ENCODE results near the gene PIAS4.

PIAS4 gene

GRCh38 chr19:4023600-4024398 lies 16.3 kb downstream of the PIAS4 start:
- DNase-seq, result no peak

DNA sequence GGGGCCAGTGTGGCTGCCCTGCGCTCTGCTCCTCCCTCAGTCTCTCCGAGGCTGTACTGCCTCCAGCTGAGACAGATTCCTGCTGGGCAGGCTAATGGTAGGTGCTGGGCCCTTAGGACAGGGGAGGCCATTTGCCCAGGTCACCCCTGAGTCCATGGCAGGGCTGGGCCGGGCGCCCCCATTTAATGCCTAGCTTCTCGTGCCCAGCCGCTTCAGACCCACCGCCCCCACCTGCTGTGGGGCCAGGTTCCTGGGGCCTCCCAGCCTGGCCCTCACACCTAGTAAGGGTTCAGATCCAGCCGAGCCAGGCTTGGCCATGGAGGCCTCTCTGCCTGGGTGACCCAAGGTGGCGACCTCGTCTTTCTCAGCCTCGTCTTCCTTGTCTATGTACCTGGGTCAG lies 17.8 kb downstream of the PIAS4 start:
- DNase-seq, result no peak

DNA sequence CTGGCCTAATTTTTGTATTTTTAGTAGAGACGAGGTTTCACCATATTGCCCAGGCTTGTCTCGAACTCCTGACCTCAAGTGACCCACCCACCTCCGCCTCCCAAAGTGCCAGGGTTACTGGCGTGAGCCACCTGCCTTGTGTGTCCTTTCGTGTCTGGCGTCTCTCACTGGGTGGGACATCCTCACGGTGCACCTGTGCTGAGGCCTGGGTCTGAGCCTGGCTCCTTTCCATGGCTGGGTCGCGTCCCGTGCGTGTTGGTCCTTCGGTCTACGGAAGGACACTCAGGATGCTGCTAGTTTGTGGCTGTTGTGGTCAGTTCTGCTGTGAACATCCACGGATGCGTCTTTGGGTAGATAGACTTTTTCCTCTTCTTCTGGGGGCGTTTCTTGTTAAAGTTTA lies 19.6 kb downstream of the PIAS4 start:
- no peak for DNase-seq

DNA sequence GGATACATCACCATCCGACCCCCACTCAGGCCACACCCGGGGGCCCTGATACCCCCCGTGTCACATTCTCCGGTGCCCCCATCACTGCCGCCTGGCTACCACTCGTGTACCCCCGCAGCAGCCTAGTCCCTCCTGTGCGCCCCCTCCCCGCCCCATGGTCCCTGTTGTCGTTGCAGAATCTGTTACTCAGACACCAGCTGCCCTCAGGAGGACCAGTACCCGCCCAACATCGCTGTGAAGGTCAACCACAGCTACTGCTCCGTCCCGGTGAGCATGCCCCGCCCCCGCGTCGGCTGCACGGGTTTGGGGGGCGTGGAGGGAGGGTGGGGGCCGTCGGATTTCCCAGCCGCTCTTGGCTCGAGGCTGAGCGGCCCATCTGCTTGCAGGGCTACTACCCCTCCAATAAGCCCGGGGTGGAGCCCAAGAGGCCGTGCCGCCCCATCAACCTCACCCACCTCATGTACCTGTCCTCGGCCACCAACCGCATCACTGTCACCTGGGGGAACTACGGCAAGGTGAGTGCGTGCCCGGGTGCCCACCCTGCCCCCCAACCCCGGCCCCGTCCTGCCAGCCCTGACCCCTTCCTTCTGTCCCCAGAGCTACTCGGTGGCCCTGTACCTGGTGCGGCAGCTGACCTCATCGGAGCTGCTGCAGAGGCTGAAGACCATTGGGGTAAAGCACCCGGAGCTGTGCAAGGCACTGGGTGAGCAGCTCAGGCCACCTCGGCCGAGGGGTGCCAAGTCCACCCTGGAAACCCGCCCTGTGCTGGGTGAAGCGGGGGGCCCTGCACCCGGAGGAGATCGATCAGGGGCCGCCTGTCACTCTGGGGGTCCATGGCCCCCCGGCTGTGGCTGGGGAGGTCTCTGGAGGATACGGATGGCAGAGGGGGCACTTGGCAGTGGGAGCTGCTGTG lies 21.1 kb downstream of the PIAS4 start:
- DNase-seq, result no peak

GRCh38 chr19:4029247-4029614 lies 21.7 kb downstream of the PIAS4 start:
- no peak for DNase-seq

GRCh38 chr19:4030552-4030951 lies 23.0 kb downstream of the PIAS4 start:
- no peak for DNase-seq

GRCh38 chr19:4030981-4031380 lies 23.4 kb downstream of the PIAS4 start:
- no peak for DNase-seq

GRCh38 chr19:4031420-4031819 lies 23.9 kb downstream of the PIAS4 start:
- no peak for DNase-seq

GRCh38 chr19:4032436-4032835 lies 24.9 kb downstream of the PIAS4 start:
- DNase-seq, result no peak

- no peak for DNase-seq
Measured at GRCh38 chr19:4033028-4033956, 25.8 kb downstream of the PIAS4 start.

DNA sequence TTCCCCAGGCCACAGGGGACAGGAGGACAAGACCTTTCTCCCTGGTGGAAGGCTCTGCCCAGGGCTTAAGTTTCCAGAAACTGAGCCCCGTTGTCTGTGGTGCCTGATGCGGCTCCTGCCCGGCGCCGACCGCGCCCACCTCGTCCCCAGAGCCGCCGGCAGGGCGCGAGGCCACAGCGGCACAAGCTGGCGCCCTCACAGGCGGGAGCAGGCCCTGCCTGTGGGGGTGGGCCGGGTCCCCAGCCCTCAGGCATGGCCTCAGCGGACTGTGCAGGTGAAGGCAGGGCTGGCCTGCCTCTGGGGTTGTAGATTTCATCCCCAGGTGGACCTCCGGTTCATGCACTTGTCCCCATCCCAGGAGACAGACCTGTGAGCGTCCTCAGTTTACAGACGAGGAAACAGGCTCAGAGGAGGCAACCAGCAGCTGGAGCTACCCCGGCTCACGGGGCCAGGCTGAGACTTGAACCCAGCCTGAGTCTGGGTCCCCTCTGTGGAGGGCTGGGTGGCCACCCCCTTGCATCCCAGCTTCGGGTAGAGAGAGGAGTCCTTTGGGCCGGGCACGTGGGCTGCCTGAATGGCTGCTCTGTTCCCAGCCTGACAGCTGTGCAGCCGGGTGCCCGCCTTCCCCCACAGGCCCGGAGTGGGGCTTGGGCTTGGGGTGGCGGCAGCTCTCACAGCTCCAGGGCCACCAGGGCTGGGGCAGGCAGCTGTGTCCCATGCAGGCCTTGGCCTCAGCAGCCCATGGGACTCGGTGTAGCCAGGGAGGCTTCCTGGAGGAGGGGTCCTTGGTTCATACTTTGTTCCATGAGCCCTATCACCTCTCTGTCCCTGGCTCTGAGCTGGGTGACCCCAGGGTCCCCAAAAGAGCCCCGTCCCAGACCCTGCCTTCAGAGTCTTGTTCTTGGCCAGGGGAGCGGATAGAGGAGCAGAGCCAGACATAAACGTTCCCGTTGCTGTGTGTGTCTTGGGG lies 26.8 kb downstream of the PIAS4 start:
- DNase-seq, result no peak

DNA sequence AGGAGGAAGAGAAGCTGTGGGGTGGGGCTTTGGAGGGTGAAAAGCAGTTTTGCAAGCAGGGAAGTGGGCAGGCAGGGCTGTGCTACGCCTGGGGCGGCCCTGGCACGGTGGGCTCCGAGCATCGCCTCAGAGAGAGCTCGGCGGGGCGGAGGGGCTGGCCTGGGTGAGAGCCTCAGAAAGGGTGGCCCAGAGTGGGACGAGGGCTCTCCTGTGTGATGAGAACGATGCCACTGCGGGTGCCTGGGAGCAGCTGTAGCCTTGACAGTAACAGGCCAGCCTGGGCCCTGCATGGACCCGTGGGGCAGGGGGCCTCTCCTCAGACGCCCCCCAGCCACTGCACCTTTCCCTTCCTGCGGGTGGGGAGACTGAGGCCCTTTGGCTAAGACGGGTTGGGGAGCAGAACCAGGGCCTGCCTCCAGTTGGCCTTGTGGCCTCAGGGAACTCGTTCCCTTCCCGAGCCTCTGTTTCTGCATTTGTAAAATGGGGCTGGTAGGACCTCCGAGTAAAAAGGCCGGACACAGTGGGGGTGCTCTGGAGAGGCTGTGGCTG lies 27.6 kb downstream of the PIAS4 start:
- no peak for DNase-seq

DNA sequence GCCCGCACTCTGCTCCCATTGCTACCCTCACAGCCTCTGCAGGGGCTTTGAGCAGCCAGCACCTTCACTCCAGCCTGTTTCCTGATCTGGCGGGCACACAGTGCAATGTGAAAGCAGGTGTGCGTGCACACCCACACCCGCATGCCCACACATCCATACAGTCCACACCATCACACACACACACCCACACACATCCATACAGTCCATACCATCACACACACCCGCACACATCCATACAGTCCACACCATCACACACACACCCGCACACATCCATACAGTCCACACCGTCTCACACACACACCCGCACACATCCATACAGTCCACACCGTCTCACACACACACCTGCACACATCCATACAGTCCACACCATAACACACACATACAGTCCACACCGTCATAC lies 28.0 kb downstream of the PIAS4 start:
- DNase-seq, result no peak

DNA sequence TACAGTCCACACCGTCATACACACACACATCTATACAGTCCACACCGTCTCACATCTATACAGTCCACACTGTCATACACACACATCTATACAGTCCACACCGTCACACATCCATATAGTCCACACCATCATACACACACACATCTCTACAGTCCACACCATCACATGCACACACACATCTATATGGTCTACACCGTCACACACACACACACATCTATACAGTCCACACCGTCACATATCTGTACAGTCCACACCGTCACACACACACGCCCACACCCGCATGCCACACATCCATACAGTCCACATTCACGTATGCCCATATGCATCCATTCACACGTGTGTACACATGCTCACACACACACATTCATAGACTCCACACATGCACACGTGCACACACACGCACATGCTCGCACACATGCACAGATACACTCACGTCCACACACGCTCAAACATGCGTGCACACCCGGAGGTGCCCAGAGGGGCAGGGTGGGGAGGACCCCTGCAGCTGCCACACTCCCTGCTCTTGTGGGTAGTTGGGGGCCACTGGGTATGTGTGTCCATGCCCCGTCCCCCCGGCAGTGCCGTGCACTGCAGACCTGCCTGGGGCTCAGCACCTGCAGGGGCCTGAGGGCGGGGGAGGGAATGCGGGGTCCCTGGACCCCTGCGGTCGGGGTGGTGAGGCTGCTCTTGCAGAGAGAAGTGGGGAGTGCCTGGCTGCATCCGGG lies 29.2 kb downstream of the PIAS4 start:
- no peak for DNase-seq

DNA sequence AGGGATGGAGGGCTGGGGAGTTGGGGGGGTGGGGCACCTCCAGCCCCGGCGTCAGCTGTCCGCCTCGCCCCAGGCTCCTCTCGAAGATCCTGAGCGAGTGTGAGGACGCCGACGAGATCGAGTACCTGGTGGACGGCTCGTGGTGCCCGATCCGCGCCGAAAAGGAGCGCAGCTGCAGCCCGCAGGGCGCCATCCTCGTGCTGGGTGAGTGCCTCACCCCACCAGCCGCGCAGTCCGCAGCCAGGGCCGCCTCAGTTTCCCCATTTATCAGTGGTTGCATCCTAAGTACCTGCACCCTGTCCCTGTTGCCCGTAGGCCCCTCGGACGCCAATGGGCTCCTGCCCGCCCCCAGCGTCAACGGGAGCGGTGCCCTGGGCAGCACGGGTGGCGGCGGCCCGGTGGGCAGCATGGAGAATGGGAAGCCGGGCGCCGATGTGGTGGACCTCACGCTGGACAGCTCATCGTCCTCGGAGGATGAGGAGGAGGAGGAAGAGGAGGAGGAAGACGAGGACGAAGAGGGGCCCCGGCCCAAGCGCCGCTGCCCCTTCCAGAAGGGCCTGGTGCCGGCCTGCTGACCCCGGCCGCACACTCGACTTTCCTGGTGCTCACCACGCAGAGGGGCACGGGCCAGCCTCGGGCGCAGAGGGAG lies 29.9 kb downstream of the PIAS4 start:
- no peak for DNase-seq

- no peak for DNase-seq
Measured at GRCh38 chr19:4038057-4038456, 30.5 kb downstream of the PIAS4 start.

DNA sequence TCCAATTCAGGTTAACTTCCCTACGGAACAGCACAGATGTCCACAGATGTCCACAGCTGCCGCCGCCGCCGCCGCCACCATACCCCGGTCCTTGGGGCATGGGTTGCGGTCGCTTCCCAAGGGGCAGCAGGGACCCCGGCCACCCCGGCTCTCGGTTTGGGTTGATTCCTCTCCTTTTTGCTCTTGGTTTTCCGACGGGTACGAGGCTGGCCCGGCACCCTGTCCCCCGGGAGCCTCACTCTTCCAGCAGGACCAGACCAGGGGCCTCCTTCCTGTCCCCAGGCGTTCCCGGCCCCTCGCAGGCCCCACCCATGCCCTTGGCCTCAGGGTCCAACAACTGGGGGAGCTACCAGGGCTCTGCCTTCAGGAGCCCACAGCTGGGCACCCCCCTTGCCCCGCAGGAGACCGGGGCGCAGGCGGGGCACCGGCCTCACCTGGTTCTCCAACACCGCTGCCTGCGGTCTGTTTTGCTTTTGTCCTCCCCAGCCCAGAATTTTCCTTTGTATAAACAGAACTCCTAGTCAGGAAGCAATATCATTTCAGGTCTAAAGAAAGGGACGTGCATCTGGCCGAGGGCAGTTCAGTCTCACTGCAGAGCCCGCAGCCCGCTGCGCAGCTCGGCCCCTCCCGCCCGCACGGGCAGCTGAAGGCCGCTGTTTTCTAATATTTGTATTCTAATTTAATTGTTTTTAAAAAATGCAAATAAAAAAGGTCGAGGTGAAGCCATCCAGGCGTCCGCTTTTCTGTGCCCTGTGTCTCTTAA lies 31.3 kb downstream of the PIAS4 start:
- no peak for DNase-seq

DNA sequence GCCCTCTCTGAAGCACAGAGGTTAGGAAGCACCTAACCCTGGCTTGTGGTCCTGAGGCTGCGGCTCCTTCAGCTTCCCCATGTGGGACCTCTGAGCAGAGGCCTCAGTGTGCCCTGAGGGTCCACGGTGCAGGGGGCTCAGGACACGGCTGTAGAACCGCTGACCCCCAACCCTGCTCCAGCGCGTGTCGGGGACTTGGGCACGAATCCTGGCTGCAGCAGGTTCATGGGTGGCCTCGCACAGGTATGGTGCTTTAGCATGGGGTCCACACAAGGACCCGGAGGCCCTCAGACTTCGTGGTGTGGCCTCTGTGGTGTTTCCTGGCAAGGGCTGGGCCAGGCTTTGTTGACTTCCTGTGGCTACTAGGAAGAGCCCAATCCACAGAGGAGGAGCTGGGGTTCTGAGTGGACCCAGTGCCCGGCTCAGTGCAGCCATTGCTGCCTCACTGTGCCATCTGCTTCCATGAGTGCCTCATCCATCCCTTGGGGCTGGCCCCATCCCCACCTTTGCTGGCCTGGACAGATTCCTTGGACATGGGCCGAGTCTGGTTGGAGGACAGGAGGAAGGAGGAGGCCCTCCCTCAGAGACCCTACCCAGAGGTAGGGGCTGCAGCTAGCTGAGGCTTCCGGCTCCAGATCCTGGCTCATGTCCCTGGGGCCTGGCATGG lies 34.7 kb downstream of the PIAS4 start:
- DNase-seq, result no peak

GRCh38 chr19:4042731-4043082 lies 35.2 kb downstream of the PIAS4 start:
- no peak for DNase-seq
